ENCODE data around the gene DAB2IP.

- no peak for TF ChIP-seq POLR2AphosphoS5 (IDR thresholded peaks at IDR 0.05)
- TF ChIP-seq, protein P1, sequence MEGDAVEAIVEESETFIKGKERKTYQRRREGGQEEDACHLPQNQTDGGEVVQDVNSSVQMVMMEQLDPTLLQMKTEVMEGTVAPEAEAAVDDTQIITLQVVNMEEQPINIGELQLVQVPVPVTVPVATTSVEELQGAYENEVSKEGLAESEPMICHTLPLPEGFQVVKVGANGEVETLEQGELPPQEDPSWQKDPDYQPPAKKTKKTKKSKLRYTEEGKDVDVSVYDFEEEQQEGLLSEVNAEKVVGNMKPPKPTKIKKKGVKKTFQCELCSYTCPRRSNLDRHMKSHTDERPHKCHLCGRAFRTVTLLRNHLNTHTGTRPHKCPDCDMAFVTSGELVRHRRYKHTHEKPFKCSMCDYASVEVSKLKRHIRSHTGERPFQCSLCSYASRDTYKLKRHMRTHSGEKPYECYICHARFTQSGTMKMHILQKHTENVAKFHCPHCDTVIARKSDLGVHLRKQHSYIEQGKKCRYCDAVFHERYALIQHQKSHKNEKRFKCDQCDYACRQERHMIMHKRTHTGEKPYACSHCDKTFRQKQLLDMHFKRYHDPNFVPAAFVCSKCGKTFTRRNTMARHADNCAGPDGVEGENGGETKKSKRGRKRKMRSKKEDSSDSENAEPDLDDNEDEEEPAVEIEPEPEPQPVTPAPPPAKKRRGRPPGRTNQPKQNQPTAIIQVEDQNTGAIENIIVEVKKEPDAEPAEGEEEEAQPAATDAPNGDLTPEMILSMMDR (IDR thresholded peaks at IDR 0.05): no peak
These were observed 21.6 kb downstream of the DAB2IP start for GRCh38 chr9:121672986-121673385.
